ENCODE data around the gene CBR3. TPM values are rescaled to one million over a fixed set of nuclear protein-coding genes. Genes with fewer than 3 reads are reported as not detected.

Gene CBR3
- total RNA-seq, 4 donors from 2014 or later, result 20.9 to 46.7 (median 24.5) TPM

GRCh38 chr21:36171336-36171735 lies 36.5 kb downstream of the CBR3 start:
- no peak for TF ChIP-seq CTCF (IDR thresholded peaks at IDR 0.05; ENCODE audit: low read depth)

- TF ChIP-seq CTCF (IDR thresholded peaks at IDR 0.05; ENCODE audit: low read depth), result no peak
These were observed 37.0 kb downstream of the CBR3 start for GRCh38 chr21:36171741-36172331.

DNA sequence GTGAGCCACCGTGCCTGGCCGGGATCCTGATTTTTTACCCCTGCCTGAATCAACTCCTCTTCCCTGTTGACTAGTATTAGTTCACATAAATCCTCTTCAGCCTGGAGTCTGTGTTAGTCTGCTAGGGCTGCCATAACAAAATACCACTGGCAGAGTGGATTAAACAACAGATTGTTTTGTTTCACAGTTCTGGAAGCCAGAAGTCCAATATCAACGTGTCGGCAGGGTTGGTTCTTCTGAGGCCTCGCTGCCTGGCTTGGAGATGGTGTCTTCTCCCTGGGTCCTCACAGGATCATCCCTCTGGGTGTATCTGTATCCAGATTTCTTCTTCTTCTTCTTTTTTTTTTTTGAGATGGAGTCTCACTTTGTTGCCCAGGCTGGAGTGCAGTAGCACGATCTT lies 39.9 kb downstream of the CBR3 start:
- TF ChIP-seq CTCF (IDR thresholded peaks at IDR 0.05; ENCODE audit: low read depth), result no peak

- no peak for TF ChIP-seq CTCF (IDR thresholded peaks at IDR 0.05; ENCODE audit: low read depth)
These were observed 41.1 kb downstream of the CBR3 start for GRCh38 chr21:36175771-36176565.

DNA sequence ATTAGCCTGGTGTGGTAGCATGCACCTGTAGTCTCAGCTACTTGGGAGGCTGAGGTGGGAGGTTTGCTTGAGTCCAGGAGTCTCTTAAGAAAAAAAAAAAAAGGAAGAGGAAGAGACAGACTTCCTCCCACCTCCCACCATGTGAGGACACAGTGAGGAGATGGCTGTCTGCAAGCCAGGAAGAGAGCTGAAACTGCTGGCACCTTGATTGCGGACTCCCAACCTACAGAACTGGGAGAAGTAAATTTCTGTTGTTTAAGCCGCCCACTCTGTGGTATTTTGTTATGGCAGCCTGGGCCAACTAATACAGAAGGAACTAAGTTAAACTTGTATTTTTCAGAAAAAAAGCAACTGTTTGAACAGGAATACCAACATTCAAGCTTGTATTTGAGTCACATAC lies 43.5 kb downstream of the CBR3 start:
- TF ChIP-seq CTCF (IDR thresholded peaks at IDR 0.05; ENCODE audit: low read depth), result no peak

- no peak for TF ChIP-seq CTCF (IDR thresholded peaks at IDR 0.05; ENCODE audit: low read depth)
These were observed 44.3 kb downstream of the CBR3 start for GRCh38 chr21:36179145-36179544.

GRCh38 chr21:36180963-36181362 lies 46.1 kb downstream of the CBR3 start:
- no peak for TF ChIP-seq CTCF (IDR thresholded peaks at IDR 0.05; ENCODE audit: low read depth)

All from subcutaneous adipose tissue (tissue), 4 donors.